ENCODE data around the gene CD2BP2. TPM values are rescaled to one million over a fixed set of nuclear protein-coding genes. Genes with fewer than 3 reads are reported as not detected.

The CD2BP2 gene
- total and polyA plus RNA-seq, 2 of the 8 experiments (the other 6 are each of a cell fraction or from before 2014, with no cell fraction given) = 22.4 to 55.3 TPM

DNA sequence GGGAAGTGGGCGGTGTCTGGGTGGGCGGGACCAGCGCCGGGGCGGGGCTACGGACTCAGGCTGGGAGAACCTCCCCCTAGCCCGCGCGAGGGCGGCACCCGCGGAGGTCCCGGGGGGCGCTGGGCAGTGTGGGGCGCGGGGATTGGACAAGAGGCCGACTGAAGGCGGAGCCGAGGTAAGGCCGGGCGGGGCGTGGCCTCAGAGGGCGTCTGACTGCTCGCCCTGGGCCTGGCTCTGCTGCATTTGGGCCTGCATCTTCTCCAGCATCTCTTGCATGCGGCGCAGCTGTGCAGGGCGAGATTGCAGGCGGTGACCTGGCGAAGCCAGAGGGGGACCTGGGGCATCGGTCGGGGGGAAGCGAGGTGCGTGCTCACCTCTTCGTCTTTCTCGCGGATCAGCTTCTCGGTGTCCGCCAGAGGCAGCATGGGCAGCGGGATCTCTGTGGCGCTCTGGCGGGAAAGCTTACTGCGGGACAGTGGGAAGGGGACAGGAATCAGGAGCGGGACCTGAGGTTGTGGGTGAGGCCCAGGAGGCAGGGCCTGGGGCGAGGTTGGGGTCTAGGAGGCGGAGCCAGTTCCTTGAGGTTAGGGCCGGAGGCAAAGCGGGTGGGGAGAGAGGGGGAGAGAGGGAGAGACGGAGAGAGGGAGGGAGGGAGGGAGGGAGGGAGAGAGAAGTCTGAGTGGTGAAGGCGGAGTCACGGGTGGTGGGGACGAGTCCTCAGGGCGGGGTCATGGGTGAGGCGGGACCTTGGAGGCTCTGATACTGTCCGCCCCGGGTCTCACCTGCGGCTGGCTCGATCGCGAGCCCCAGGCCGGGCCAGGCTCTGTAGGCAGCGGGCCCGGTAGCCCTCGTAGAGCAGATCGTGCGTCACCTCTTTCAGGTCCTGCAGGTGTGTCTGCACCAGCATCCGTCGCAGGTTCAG, 23.4 kb upstream of the CD2BP2 start (continued):
- no peak for TF ChIP-seq NANOG (IDR thresholded peaks at IDR 0.05; ENCODE audit: insufficient read depth, low read depth, low read length, poor library complexity, severe bottlenecking)
- TF ChIP-seq, protein P1, sequence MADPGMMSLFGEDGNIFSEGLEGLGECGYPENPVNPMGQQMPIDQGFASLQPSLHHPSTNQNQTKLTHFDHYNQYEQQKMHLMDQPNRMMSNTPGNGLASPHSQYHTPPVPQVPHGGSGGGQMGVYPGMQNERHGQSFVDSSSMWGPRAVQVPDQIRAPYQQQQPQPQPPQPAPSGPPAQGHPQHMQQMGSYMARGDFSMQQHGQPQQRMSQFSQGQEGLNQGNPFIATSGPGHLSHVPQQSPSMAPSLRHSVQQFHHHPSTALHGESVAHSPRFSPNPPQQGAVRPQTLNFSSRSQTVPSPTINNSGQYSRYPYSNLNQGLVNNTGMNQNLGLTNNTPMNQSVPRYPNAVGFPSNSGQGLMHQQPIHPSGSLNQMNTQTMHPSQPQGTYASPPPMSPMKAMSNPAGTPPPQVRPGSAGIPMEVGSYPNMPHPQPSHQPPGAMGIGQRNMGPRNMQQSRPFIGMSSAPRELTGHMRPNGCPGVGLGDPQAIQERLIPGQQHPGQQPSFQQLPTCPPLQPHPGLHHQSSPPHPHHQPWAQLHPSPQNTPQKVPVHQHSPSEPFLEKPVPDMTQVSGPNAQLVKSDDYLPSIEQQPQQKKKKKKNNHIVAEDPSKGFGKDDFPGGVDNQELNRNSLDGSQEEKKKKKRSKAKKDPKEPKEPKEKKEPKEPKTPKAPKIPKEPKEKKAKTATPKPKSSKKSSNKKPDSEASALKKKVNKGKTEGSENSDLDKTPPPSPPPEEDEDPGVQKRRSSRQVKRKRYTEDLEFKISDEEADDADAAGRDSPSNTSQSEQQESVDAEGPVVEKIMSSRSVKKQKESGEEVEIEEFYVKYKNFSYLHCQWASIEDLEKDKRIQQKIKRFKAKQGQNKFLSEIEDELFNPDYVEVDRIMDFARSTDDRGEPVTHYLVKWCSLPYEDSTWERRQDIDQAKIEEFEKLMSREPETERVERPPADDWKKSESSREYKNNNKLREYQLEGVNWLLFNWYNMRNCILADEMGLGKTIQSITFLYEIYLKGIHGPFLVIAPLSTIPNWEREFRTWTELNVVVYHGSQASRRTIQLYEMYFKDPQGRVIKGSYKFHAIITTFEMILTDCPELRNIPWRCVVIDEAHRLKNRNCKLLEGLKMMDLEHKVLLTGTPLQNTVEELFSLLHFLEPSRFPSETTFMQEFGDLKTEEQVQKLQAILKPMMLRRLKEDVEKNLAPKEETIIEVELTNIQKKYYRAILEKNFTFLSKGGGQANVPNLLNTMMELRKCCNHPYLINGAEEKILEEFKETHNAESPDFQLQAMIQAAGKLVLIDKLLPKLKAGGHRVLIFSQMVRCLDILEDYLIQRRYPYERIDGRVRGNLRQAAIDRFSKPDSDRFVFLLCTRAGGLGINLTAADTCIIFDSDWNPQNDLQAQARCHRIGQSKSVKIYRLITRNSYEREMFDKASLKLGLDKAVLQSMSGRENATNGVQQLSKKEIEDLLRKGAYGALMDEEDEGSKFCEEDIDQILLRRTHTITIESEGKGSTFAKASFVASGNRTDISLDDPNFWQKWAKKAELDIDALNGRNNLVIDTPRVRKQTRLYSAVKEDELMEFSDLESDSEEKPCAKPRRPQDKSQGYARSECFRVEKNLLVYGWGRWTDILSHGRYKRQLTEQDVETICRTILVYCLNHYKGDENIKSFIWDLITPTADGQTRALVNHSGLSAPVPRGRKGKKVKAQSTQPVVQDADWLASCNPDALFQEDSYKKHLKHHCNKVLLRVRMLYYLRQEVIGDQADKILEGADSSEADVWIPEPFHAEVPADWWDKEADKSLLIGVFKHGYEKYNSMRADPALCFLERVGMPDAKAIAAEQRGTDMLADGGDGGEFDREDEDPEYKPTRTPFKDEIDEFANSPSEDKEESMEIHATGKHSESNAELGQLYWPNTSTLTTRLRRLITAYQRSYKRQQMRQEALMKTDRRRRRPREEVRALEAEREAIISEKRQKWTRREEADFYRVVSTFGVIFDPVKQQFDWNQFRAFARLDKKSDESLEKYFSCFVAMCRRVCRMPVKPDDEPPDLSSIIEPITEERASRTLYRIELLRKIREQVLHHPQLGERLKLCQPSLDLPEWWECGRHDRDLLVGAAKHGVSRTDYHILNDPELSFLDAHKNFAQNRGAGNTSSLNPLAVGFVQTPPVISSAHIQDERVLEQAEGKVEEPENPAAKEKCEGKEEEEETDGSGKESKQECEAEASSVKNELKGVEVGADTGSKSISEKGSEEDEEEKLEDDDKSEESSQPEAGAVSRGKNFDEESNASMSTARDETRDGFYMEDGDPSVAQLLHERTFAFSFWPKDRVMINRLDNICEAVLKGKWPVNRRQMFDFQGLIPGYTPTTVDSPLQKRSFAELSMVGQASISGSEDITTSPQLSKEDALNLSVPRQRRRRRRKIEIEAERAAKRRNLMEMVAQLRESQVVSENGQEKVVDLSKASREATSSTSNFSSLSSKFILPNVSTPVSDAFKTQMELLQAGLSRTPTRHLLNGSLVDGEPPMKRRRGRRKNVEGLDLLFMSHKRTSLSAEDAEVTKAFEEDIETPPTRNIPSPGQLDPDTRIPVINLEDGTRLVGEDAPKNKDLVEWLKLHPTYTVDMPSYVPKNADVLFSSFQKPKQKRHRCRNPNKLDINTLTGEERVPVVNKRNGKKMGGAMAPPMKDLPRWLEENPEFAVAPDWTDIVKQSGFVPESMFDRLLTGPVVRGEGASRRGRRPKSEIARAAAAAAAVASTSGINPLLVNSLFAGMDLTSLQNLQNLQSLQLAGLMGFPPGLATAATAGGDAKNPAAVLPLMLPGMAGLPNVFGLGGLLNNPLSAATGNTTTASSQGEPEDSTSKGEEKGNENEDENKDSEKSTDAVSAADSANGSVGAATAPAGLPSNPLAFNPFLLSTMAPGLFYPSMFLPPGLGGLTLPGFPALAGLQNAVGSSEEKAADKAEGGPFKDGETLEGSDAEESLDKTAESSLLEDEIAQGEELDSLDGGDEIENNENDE (IDR thresholded peaks at IDR 0.05; ENCODE audit: insufficient replicate concordance, low read length) = no peak
- TF ChIP-seq HDAC6 (IDR thresholded peaks at IDR 0.05; ENCODE audit: low read depth, low read length) = no peak
- TF ChIP-seq KDM4A (IDR thresholded peaks at IDR 0.05; ENCODE audit: low read depth, low read length, severe bottlenecking) = peak; percentile 58
- TF ChIP-seq KDM5A (IDR thresholded peaks at IDR 0.05; ENCODE audit: low read length) = no peak
- TF ChIP-seq ZNF274 (IDR thresholded peaks at IDR 0.05; ENCODE audit: borderline replicate concordance, extremely low read depth, low read length) = no peak
- no peak for TF ChIP-seq BRCA1 (IDR thresholded peaks at IDR 0.05; ENCODE audit: low read depth, low read length)
- peak; percentile 35 to 64; a peak in 1 of 4 replicates for TF ChIP-seq HDAC2 (IDR thresholded peaks at IDR 0.05; ENCODE audit: borderline replicate concordance in 1 of 2, low read depth in 2 of 2, low read length in 2 of 2)
- TF ChIP-seq CHD2 (IDR thresholded peaks at IDR 0.05; ENCODE audit: low read length) = peak; percentile 22; the same call in 1 of the 2 replicates

All from H1 (cell line).